Muscle of leg (tissue), 11 donors: Measurements from ENCODE around the gene CYP19A1. TPM values are rescaled to one million over a fixed set of nuclear protein-coding genes. Genes with fewer than 3 reads are reported as not detected.

Source experiments
- DNase-seq: peaks from one replicate; pipeline ENCODE4 v3.0.0; 2013
- H3K27ac ChIP-seq: one replicate; pipeline ENCODE4 v1.5.1; 2013; ENCODE audit warnings: mild to moderate bottlenecking, low read length, control low read depth
- H3K27me3 ChIP-seq: one replicate; pipeline ENCODE4 v1.6.1; 2013; ENCODE audit warnings: low read length; ENCODE audit not compliant: control insufficient read depth, insufficient read depth
- H3K36me3 ChIP-seq: one replicate; pipeline ENCODE4 v1.6.1; 2013; ENCODE audit warnings: low read length; ENCODE audit not compliant: control insufficient read depth, insufficient read depth
- H3K4me1 ChIP-seq: one replicate; pipeline ENCODE4 v1.6.1; 2013; ENCODE audit warnings: low read length; ENCODE audit not compliant: control insufficient read depth, insufficient read depth
- H3K4me3 ChIP-seq: one replicate; pipeline ENCODE4 v1.5.1; 2013; ENCODE audit warnings: low read length, control low read depth
- H3K9me3 ChIP-seq: replicated peaks from 2 replicates; pipeline ENCODE4 v1.6.1; 2013; ENCODE audit warnings: low read depth, low read length; ENCODE audit not compliant: control insufficient read depth
- WGBS: methylation state at CpG from one replicate; pipeline ENCODE4 v1.1.5; 2013; ENCODE audit warnings: missing lambda C conversion rate; ENCODE audit not compliant: insufficient coverage; 5-methylcytosine and 5-hydroxymethylcytosine counted together
- polyA plus RNA-seq, 8 donors: library from polyadenylated mRNA; unstranded; fragments of 120-200 nt; gene quantifications; one replicate each; pipeline versions ENCODE4 v1.2.1 to v1.2.3, GENCODE V29; 2013; ENCODE audit warnings: inconsistent platforms in 1 of 8, low replicate concordance in 1 of 8; ENCODE audit not compliant: insufficient read length in 8 of 8, insufficient read depth in 1 of 8
- total RNA-seq: library from RNA; stranded (reverse); fragments of 120-200 nt; gene quantifications from one replicate; pipeline ENCODE4 v1.2.4, GENCODE V29; 2013

CYP19A1 gene
- total and polyA plus RNA-seq, 9 donors, result 0.51 to 2.0 (median 0.66) TPM

DNA sequence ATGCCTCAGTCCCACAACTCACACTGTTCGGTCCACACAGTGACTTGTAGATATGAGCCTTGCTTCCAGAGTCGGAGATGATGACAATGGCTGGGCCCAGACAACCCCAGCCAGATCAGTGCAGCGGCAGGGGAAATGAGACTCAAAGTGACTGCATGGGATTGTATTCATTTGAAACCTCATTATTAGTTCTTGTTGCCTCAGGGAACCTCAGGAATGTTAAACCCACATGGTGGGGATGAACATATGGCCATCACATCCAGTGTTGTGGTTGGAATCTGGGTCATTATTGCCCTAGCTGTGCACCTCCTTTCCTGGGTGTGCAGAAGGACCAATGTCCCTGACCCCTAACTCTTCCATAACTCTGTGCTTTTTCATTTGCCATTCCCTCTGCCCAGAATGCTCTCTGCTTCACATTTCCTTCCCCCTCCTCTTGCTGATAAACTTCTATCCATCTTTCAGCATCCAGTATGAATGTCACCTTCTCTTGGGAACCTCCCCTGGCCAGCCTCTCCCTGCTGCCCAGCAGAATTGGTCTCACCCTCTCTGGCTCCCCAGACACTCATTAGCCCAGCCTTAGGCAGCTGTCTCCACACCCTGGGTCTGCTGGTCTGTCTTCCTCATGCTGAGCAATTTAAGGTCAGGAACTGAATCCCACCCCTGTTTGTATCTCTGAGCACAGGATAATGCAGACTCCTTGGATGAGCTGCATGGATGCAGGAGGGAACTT is 176.7 kb downstream of the CYP19A1 start:
- H3K27me3 ChIP-seq, result no peaks in the 10 kb centered on the region
- no peak overlapping the region for H3K4me3 ChIP-seq
- no peaks in the 10 kb centered on the region for H3K9me3 ChIP-seq
- DNase-seq, result no peak
- H3K4me1 ChIP-seq, result peaks cover 20% of the 10 kb centered on the region
- 63% methylated on average over 3 of the region's 3 CpGs for WGBS
- H3K36me3 ChIP-seq, result no peaks in the 10 kb centered on the region
- H3K27ac ChIP-seq, result no peak overlapping the region

DNA sequence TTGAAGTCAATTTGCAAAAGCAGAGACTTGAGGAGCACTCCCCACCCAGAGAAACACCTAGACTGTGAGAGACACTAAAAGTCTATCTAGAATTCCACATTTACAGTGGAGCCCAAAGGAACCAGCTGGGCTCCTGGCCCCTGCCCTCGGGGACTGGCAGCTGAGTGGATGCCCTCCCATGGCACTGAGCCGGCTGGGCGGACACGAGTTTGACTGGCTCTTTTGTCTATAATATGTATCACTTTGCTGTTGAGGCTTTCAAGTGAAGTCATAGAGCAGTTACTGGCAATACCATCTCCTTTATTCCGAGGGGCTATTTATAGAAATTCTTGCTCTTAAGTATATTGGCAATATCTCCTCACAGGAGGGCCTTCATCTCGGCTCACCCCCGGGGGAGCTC is 177.9 kb downstream of the CYP19A1 start:
- 68% methylated on average over 4 of the region's 7 CpGs for WGBS
- H3K27me3 ChIP-seq, result no peaks in the 10 kb centered on the region
- peaks cover 30% of the 10 kb centered on the region for H3K4me1 ChIP-seq
- H3K27ac ChIP-seq, result no peak overlapping the region
- H3K9me3 ChIP-seq, result no peaks in the 10 kb centered on the region
- H3K4me3 ChIP-seq, result no peak overlapping the region
- DNase-seq, result no peak
- H3K36me3 ChIP-seq, result no peaks in the 10 kb centered on the region

Other genes starting within 250 kb of the CYP19A1 start
- gene TNFAIP8L3, start 243.7 kb downstream of the CYP19A1 start, total RNA-seq, result 2.1 TPM
- 1 to 10 TPM; 1.1 to 2.5 (median 1.8) TPM for gene TNFAIP8L3, start 243.7 kb downstream of the CYP19A1 start, polyA plus RNA-seq
- gene GLDN, start 3.1 kb upstream of the CYP19A1 start, total RNA-seq, result 0.84 TPM
- under 1 TPM; 0.16 to 0.46 (median 0.26) TPM for gene GLDN, start 3.1 kb upstream of the CYP19A1 start, polyA plus RNA-seq